ENCODE measurements around the gene HACD2. TPM values are rescaled to one million over a fixed set of nuclear protein-coding genes. Genes with fewer than 3 reads are reported as not detected.

Gene HACD2
- total and polyA plus RNA-seq, 2 experiments from 2014 or later: 27.0 to 41.2 TPM

DNA sequence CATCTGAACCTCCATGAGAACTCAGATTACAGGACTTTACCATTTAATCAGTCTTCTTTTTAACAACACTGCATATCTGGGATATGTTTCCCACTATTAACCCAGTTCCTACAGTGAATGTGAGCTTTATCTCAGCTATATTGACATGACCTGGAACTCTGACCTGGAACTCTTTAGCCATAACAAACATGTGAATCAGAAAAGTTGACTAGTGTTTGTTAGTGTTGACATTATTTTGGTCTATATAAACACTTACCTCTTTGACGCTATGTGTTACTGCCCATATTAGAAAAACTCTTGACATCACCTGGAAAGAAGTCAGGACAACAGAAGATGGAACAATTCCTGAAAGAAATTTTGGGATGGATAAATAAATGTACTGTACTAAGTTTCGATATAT lies 56.7 kb downstream of the HACD2 start:
- Histone ChIP-seq H3K4me1 (ENCODE audit: insufficient read depth) (no peaks in the 10 kb centered on the region), H3K36me3 (ENCODE audit: low read depth) (peaks cover 12% of the 10 kb centered on the region; the same call in 1 of the 2 replicates), H3K79me2 (ENCODE audit: insufficient read depth) (peaks cover 24% of the 10 kb centered on the region), H3F3A (ENCODE audit: insufficient read depth) (no peaks in the 10 kb centered on the region), H2AFZ (no peak overlapping the region), H3K9ac (no peak overlapping the region), H3K4me3 (no peak overlapping the region), H3K27me3 (replicated peaks; ENCODE audit: insufficient read depth) (no peaks in the 10 kb centered on the region), H3K4me2 (ENCODE audit: unreplicated experiment) (no peak overlapping the region), H3K9me3 (ENCODE audit: low read depth) (no peaks in the 10 kb centered on the region), H3K27ac (no peak overlapping the region), H4K20me1 (ENCODE audit: insufficient read depth) (no peaks in the 10 kb centered on the region), H3K9me2 (ENCODE audit: insufficient read depth) (no peaks in the 10 kb centered on the region)
- WGBS, 2 experiments (ENCODE audit: low coverage in 1 of 2, low lambda C conversion rate in 2 of 2, missing lambda C conversion rate in 2 of 2): 94 to 98% methylated on average over 2 of the region's 2 CpGs
- no peak for TF ChIP-seq EZH2phosphoT487 (IDR thresholded peaks at IDR 0.05; ENCODE audit: insufficient read depth, low read depth)
- no peak for TF ChIP-seq EZH2 (IDR thresholded peaks at IDR 0.05; ENCODE audit: insufficient read depth, poor library complexity, severe bottlenecking)
- no peak for DNase-seq
- in situ Hi-C loops (cut with MboI): no loop called here

DNA sequence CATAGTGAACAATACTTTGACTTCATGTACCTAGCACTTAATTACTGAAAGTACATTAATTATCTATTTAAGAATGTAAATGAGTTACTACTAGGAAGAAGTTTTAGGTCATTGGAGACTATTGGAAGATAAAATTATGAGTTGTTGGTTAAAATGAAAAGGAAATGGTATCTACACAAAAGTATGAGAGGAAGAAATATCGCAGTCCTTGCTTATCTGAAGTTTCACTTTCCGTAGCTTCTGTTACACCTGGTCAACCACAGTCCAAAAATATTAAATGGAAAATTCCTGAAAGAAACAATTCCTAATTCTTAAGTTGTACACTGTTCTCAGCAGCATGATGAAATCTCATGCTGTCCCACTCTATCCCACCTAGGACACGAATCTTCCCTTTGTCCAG lies 57.8 kb downstream of the HACD2 start:
- Histone ChIP-seq H3K9ac (no peak overlapping the region), H4K20me1 (ENCODE audit: insufficient read depth) (no peaks in the 10 kb centered on the region), H3K9me3 (ENCODE audit: low read depth) (no peaks in the 10 kb centered on the region), H3K27me3 (replicated peaks; ENCODE audit: insufficient read depth) (no peaks in the 10 kb centered on the region), H2AFZ (no peak overlapping the region), H3K9me2 (ENCODE audit: insufficient read depth) (no peaks in the 10 kb centered on the region), H3K4me1 (ENCODE audit: insufficient read depth) (no peaks in the 10 kb centered on the region), H3K79me2 (ENCODE audit: insufficient read depth) (peaks cover 13% of the 10 kb centered on the region), H3K27ac (no peak overlapping the region), H3K4me2 (ENCODE audit: unreplicated experiment) (no peak overlapping the region), H3F3A (ENCODE audit: insufficient read depth) (no peaks in the 10 kb centered on the region), H3K4me3 (no peak overlapping the region), H3K36me3 (ENCODE audit: low read depth) (peaks cover 14% of the 10 kb centered on the region; the same call in 1 of the 2 replicates)
- in situ Hi-C loops (cut with MboI): no loop called here
- WGBS, 2 experiments (ENCODE audit: low coverage in 1 of 2, low lambda C conversion rate in 2 of 2, missing lambda C conversion rate in 2 of 2): 80 to 83% methylated on average over 3 of the region's 3 CpGs
- no peak for DNase-seq
- no peak for TF ChIP-seq EZH2 (IDR thresholded peaks at IDR 0.05; ENCODE audit: insufficient read depth, poor library complexity, severe bottlenecking)
- no peak for TF ChIP-seq EZH2phosphoT487 (IDR thresholded peaks at IDR 0.05; ENCODE audit: insufficient read depth, low read depth)

DNA sequence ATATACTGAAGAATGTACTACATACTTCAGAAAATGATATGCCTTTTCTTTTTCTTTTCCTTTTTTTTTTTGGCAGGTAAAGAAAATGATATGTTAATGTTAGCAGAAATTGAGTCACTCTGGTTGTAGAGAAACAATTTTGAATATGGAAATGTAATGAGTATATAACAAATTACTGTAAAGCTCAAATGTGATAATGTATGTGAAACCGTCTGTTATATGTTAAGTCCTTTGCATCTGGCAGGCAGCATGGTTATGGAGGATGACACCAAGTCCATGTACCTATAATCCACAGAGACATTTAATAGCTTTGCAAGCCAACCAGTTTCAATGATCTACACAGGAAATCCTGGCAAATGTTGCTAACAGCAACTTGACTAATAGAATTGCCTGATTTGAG lies 58.4 kb downstream of the HACD2 start:
- in situ Hi-C loops (cut with MboI): no loop called here

DNA sequence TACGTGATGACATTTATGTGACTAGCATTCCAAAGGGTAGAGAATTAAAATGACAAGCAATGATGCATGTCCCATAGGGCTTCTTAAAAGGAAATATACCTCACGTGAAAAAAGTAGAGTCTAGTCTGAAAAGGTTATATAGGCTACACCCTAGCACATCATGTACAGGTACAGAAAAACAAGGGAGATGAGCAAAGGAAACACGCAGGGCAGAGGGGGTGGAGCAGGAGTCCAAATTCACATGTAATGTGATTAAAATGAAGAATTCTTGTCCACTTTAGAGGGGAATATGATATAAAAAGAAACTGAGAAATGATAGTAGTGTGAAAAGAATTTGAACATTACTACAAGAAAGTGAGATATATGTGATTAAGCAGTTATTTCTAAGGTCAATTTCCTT lies 59.4 kb downstream of the HACD2 start:
- no peaks in the 10 kb centered on the region for H3K27me3 ChIP-seq (replicated peaks; ENCODE audit: insufficient read depth)
- no peak overlapping the region for H3K27ac ChIP-seq
- DNase-seq: no peak
- H3K9me3 ChIP-seq (ENCODE audit: low read depth): no peaks in the 10 kb centered on the region
- H3K4me3 ChIP-seq: no peak overlapping the region
- no peaks in the 10 kb centered on the region for H4K20me1 ChIP-seq (ENCODE audit: insufficient read depth)
- H3K4me2 ChIP-seq (ENCODE audit: unreplicated experiment): no peak overlapping the region
- H3K9ac ChIP-seq: no peak overlapping the region
- no peaks in the 10 kb centered on the region for H3F3A ChIP-seq (ENCODE audit: insufficient read depth)
- H3K4me1 ChIP-seq (ENCODE audit: insufficient read depth): no peaks in the 10 kb centered on the region
- no peak for TF ChIP-seq EZH2 (IDR thresholded peaks at IDR 0.05; ENCODE audit: insufficient read depth, poor library complexity, severe bottlenecking)
- no peak for TF ChIP-seq EZH2phosphoT487 (IDR thresholded peaks at IDR 0.05; ENCODE audit: insufficient read depth, low read depth)
- no peaks in the 10 kb centered on the region; the same call in 1 of the 2 replicates for H3K79me2 ChIP-seq (ENCODE audit: insufficient read depth)
- in situ Hi-C loops (cut with MboI): no loop called here
- no peak overlapping the region for H2AFZ ChIP-seq
- WGBS, 2 experiments (ENCODE audit: low coverage in 1 of 2, low lambda C conversion rate in 2 of 2, missing lambda C conversion rate in 2 of 2): 94 to 97% methylated on average over 3 of the region's 3 CpGs
- H3K36me3 ChIP-seq (ENCODE audit: low read depth): peaks cover 14% of the 10 kb centered on the region; the same call in 1 of the 2 replicates
- H3K9me2 ChIP-seq (ENCODE audit: insufficient read depth): no peaks in the 10 kb centered on the region

More for the DNA sequence above, 58.4 kb downstream of the HACD2 start:
- Histone ChIP-seq H3K79me2 (ENCODE audit: insufficient read depth) (peaks cover 9% of the 10 kb centered on the region; the same call in 1 of the 2 replicates), H3K4me3 (no peak overlapping the region), H3K4me2 (ENCODE audit: unreplicated experiment) (no peak overlapping the region), H3K4me1 (ENCODE audit: insufficient read depth) (no peaks in the 10 kb centered on the region), H3K9me3 (ENCODE audit: low read depth) (no peaks in the 10 kb centered on the region), H3K9me2 (ENCODE audit: insufficient read depth) (no peaks in the 10 kb centered on the region), H2AFZ (no peak overlapping the region), H3F3A (ENCODE audit: insufficient read depth) (no peaks in the 10 kb centered on the region), H3K36me3 (ENCODE audit: low read depth) (peaks cover 14% of the 10 kb centered on the region; the same call in 1 of the 2 replicates), H4K20me1 (ENCODE audit: insufficient read depth) (no peaks in the 10 kb centered on the region), H3K27me3 (replicated peaks; ENCODE audit: insufficient read depth) (no peaks in the 10 kb centered on the region), H3K9ac (no peak overlapping the region), H3K27ac (no peak overlapping the region)
- TF ChIP-seq EZH2phosphoT487 (IDR thresholded peaks at IDR 0.05; ENCODE audit: insufficient read depth, low read depth): no peak
- no peak for TF ChIP-seq EZH2 (IDR thresholded peaks at IDR 0.05; ENCODE audit: insufficient read depth, poor library complexity, severe bottlenecking)
- WGBS, 2 experiments (ENCODE audit: low coverage in 1 of 2, low lambda C conversion rate in 2 of 2, missing lambda C conversion rate in 2 of 2): 100% methylated on average over 1 of the region's 1 CpG
- no peak for DNase-seq

- Histone ChIP-seq H2AFZ (no peak overlapping the region), H3K36me3 (ENCODE audit: low read depth) (peaks cover 14% of the 10 kb centered on the region; the same call in 1 of the 2 replicates), H3K79me2 (ENCODE audit: insufficient read depth) (no peaks in the 10 kb centered on the region; the same call in 1 of the 2 replicates), H3K4me2 (ENCODE audit: unreplicated experiment) (no peak overlapping the region), H3K9ac (no peak overlapping the region), H3K9me2 (ENCODE audit: insufficient read depth) (no peaks in the 10 kb centered on the region), H4K20me1 (ENCODE audit: insufficient read depth) (no peaks in the 10 kb centered on the region), H3K27me3 (replicated peaks; ENCODE audit: insufficient read depth) (no peaks in the 10 kb centered on the region), H3F3A (ENCODE audit: insufficient read depth) (no peaks in the 10 kb centered on the region), H3K4me3 (no peak overlapping the region), H3K9me3 (ENCODE audit: low read depth) (no peaks in the 10 kb centered on the region), H3K4me1 (ENCODE audit: insufficient read depth) (no peaks in the 10 kb centered on the region), H3K27ac (no peak overlapping the region)
- in situ Hi-C loops (cut with MboI): no loop called here
- WGBS, 2 experiments (ENCODE audit: low coverage in 1 of 2, low lambda C conversion rate in 2 of 2, missing lambda C conversion rate in 2 of 2): 90 to 97% methylated on average over 4 of the region's 4 CpGs
- DNase-seq: no peak
- TF ChIP-seq EZH2phosphoT487 (IDR thresholded peaks at IDR 0.05; ENCODE audit: insufficient read depth, low read depth) (no peak), EZH2 (IDR thresholded peaks at IDR 0.05; ENCODE audit: insufficient read depth, poor library complexity, severe bottlenecking) (no peak)
These were observed 59.9 kb downstream of the HACD2 start for GRCh38 chr3:123524981-123525380.

Data from GM23248 (cell line).